ENCODE results near the gene TMEM59.

The TMEM59 gene

GRCh38 chr1:54094001-54094729 lies 41.2 kb upstream of the TMEM59 start:
- no peak for TF ChIP-seq CTCF (conservative IDR thresholded peaks at IDR 0.05; ENCODE audit: low read length)
- H3K4me3 ChIP-seq (ENCODE audit: low read length), result no peak overlapping the region
- no peak for DNase-seq (ENCODE audit: low read depth)

GRCh38 chr1:54091666-54092065 lies 38.7 kb upstream of the TMEM59 start:
- no peak for DNase-seq (ENCODE audit: low read depth)
- TF ChIP-seq CTCF (conservative IDR thresholded peaks at IDR 0.05; ENCODE audit: low read length), result no peak
- H3K4me3 ChIP-seq (ENCODE audit: low read length), result no peak overlapping the region

- no peak for DNase-seq (ENCODE audit: low read depth)
- H3K4me3 ChIP-seq (ENCODE audit: low read length), result no peak overlapping the region
- TF ChIP-seq CTCF (conservative IDR thresholded peaks at IDR 0.05; ENCODE audit: low read length), result no peak
These were observed 35.4 kb upstream of the TMEM59 start for GRCh38 chr1:54088385-54088784.

DNA sequence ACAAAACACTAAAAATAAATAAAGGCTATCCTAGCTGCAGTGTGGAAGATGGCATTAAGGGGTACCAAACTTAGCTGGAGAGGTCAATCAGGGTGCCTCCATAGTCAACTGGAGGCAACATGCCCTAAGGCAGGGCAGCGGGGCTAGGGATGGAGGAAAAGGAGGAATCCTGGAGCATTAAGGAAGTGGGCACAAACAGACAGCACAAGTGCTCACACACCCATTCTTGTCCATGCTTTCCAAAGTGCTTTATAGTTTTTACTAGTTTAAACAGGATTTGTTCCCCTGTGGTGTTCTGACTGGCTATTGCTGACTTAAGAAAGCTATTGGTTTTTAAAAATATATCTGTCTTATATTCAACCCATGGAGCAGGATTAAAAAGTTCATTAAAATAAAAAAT lies 33.8 kb upstream of the TMEM59 start:
- no peak overlapping the region for H3K4me3 ChIP-seq (ENCODE audit: low read length)
- no peak for DNase-seq (ENCODE audit: low read depth)
- no peak for TF ChIP-seq CTCF (conservative IDR thresholded peaks at IDR 0.05; ENCODE audit: low read length)

DNA sequence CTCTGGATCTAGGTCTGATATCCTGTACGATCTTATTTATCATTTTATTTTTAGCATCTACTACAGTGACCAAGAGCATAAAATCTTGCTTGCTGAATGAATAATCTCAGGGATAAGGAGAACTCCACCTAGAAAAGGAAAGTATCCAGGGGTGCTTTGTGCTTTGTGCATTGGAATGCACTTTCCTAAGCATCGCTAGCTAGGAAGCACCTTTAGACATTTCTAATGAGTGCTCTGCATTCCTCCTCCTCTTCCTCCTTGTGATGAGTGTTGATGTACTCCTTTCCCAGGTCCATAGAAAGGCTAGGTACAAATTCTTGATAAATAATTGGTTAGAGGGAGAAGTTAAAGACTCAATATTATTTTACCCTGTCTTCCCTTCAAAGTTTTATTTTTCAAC lies 31.8 kb upstream of the TMEM59 start:
- DNase-seq (ENCODE audit: low read depth), result no peak
- TF ChIP-seq CTCF (conservative IDR thresholded peaks at IDR 0.05; ENCODE audit: low read length), result no peak
- H3K4me3 ChIP-seq (ENCODE audit: low read length), result no peak overlapping the region

- no peak overlapping the region for H3K4me3 ChIP-seq (ENCODE audit: low read length)
- DNase-seq (ENCODE audit: low read depth), result peak; percentile 57
- TF ChIP-seq CTCF (conservative IDR thresholded peaks at IDR 0.05; ENCODE audit: low read length), result peak; percentile 72
These were observed 28.6 kb upstream of the TMEM59 start for GRCh38 chr1:54081306-54082270.

Measured in AG10803 (cell line).